CD4-positive, alpha-beta T cell (primary cell): ENCODE measurements around the gene ST3GAL3. TPM values are rescaled to one million over a fixed set of nuclear protein-coding genes. Genes with fewer than 3 reads are reported as not detected.

Experiments
- ATAC-seq: fragments of 200-7000 bp; cut with Tn5 transposase; one replicate; pipeline ENCODE4 v1.10.0; 2022; ENCODE audit warnings: mild to moderate bottlenecking; ENCODE audit not compliant: poor library complexity
- CTCF ChIA-PET: fragments of 350-600 bp; sonication (Branson Sonifier 250); formaldehyde crosslinking; loops from one replicate; lab custom pipeline; 2021; ENCODE audit warnings: antibody characterized with exemption, inconsistent platforms; lab: Charles Lee
- POLR2A ChIA-PET: fragments of 350-600 bp; sonication (Branson Sonifier 250); formaldehyde crosslinking; loops from one replicate; lab custom pipeline; 2021; ENCODE audit warnings: antibody characterized with exemption, inconsistent platforms; lab: Charles Lee
- DNase-seq, 14 experiments: peaks; one replicate each; pipeline ENCODE4 v3.0.0-alpha.2; 2013 to 2020; ENCODE audit warnings: mixed read lengths in 2 of 14
- H3K27ac ChIP-seq, 2 donors: one replicate each; pipeline versions ENCODE4 v1.5.1 to v1.7.0; 2013; ENCODE audit warnings: low read length in 2 of 2, low read depth in 1 of 2, mild to moderate bottlenecking in 1 of 2
- H3K27me3 ChIP-seq, 2 experiments: 1 replicate in 1 of 2; 2 replicates in 1 of 2; pipeline versions ENCODE4 v1.6.1 to v1.7.0; 2013; ENCODE audit warnings: low read length in 2 of 2, control low read depth in 1 of 2, mild to moderate bottlenecking in 1 of 2, moderate library complexity in 1 of 2; ENCODE audit not compliant: insufficient read depth in 2 of 2, control insufficient read depth in 1 of 2
- H3K36me3 ChIP-seq: one replicate; pipeline ENCODE4 v1.6.1; 2013; ENCODE audit warnings: low read length, control low read depth; ENCODE audit not compliant: insufficient read depth
- H3K4me1 ChIP-seq: one replicate; pipeline ENCODE4 v1.6.1; 2013; ENCODE audit warnings: low read length, control low read depth; ENCODE audit not compliant: insufficient read depth
- H3K4me3 ChIP-seq: one replicate; pipeline ENCODE4 v1.5.1; 2013; ENCODE audit warnings: mild to moderate bottlenecking, low read length, moderate library complexity
- H3K9me3 ChIP-seq, 2 experiments: 1 replicate in 1 of 2; 2 replicates in 1 of 2; pipeline versions ENCODE4 v1.6.1 to v1.7.0; 2013; ENCODE audit warnings: low read length in 2 of 2, mild to moderate bottlenecking in 2 of 2, control low read depth in 1 of 2, moderate library complexity in 1 of 2; ENCODE audit not compliant: control insufficient read depth in 1 of 2, insufficient read depth in 1 of 2
- H3K27ac Mint-ChIP-seq: one replicate; pipeline ENCODE4 v1.8.0; 2020; ENCODE audit warnings: mixed read lengths
- H3K27me3 Mint-ChIP-seq: one replicate; pipeline ENCODE4 v1.8.0; 2021; ENCODE audit warnings: mixed read lengths
- H3K36me3 Mint-ChIP-seq: one replicate; pipeline ENCODE4 v1.8.0; 2021; ENCODE audit warnings: low read depth, mixed read lengths
- H3K4me1 Mint-ChIP-seq: one replicate; pipeline ENCODE4 v1.8.0; 2021; ENCODE audit warnings: low read depth, mixed read lengths
- H3K4me3 Mint-ChIP-seq: one replicate; pipeline ENCODE4 v1.8.0; 2020; ENCODE audit warnings: mild to moderate bottlenecking, mixed read lengths
- H3K9me3 Mint-ChIP-seq: one replicate; pipeline ENCODE4 v1.8.0; 2020; ENCODE audit warnings: mixed read lengths
- intact Hi-C, 2 experiments: fragments of 100-400 bp; cut with DNase I in 1 of 2; cut with micrococcal nuclease in 1 of 2; formaldehyde crosslinking; loops; one replicate each; pipeline versions ENCODE4 v1.15.1 to v1.9.0; 2023 to 2025; cut with DNase I, micrococcal nuclease
- total RNA-seq, 174 experiments: library from RNA in 2 of 174; stranded (reverse) in 2 of 174; gene quantifications; one replicate each; pipeline ENCODE4 v1.2.3 and lab custom pipeline; 2021 to 2026
- TF ChIP-seq, protein P1 (sequence below): fragments of 200-600 bp; IDR thresholded peaks from one replicate; pipeline ENCODE4 v1.8.0; 2022; ENCODE audit warnings: antibody characterized with exemption, mild to moderate bottlenecking

Gene ST3GAL3
- total RNA-seq, 2 experiments from 2014 or later: 17.6 to 20.5 TPM

GRCh38 chr1:43789604-43790550, 82.5 kb downstream of the ST3GAL3 start:
- peaks cover 15% of the 10 kb centered on the region for H3K4me1 ChIP-seq
- no peaks in the 10 kb centered on the region for H3K27me3 ChIP-seq
- ChIA-PET POLR2A (interaction anchor here (1.0 kb wide), 1 partner anchor 26 kb away, joined by 3 read pairs; no protein-coding TSS in a partner anchor), CTCF (no interaction called here)
- no peaks in the 10 kb centered on the region for H3K9me3 ChIP-seq
- peaks cover 22% of the 10 kb centered on the region for H3K36me3 Mint-ChIP-seq
- no peak overlapping the region for H3K27ac ChIP-seq
- H3K27ac Mint-ChIP-seq: no peak overlapping the region
- intact Hi-C loops: no loop called here
- no peak overlapping the region for H3K4me3 Mint-ChIP-seq
- H3K36me3 ChIP-seq: no peaks in the 10 kb centered on the region
- H3K27me3 Mint-ChIP-seq: no peaks in the 10 kb centered on the region
- no peaks in the 10 kb centered on the region for H3K9me3 Mint-ChIP-seq
- DNase-seq: peak in 8 of 14 experiments; percentile 9 to 51 (median 20)
- peak; percentile 86 for ATAC-seq
- TF ChIP-seq, protein P1, sequence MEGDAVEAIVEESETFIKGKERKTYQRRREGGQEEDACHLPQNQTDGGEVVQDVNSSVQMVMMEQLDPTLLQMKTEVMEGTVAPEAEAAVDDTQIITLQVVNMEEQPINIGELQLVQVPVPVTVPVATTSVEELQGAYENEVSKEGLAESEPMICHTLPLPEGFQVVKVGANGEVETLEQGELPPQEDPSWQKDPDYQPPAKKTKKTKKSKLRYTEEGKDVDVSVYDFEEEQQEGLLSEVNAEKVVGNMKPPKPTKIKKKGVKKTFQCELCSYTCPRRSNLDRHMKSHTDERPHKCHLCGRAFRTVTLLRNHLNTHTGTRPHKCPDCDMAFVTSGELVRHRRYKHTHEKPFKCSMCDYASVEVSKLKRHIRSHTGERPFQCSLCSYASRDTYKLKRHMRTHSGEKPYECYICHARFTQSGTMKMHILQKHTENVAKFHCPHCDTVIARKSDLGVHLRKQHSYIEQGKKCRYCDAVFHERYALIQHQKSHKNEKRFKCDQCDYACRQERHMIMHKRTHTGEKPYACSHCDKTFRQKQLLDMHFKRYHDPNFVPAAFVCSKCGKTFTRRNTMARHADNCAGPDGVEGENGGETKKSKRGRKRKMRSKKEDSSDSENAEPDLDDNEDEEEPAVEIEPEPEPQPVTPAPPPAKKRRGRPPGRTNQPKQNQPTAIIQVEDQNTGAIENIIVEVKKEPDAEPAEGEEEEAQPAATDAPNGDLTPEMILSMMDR: no peak
- peaks cover 14% of the 10 kb centered on the region for H3K4me1 Mint-ChIP-seq
- H3K4me3 ChIP-seq: no peak overlapping the region

GRCh38 chr1:43791243-43791642, 83.9 kb downstream of the ST3GAL3 start:
- intact Hi-C loops: no loop called here
- H3K27ac ChIP-seq: no peak overlapping the region
- H3K36me3 ChIP-seq: no peaks in the 10 kb centered on the region
- no peaks in the 10 kb centered on the region for H3K27me3 Mint-ChIP-seq
- peaks cover 29% of the 10 kb centered on the region for H3K36me3 Mint-ChIP-seq
- H3K4me3 Mint-ChIP-seq: no peak overlapping the region
- POLR2A ChIA-PET: no interaction called here
- CTCF ChIA-PET: no interaction called here
- ATAC-seq (no peak), DNase-seq (no peak)
- no peaks in the 10 kb centered on the region for H3K9me3 ChIP-seq
- H3K4me1 Mint-ChIP-seq: peaks cover 14% of the 10 kb centered on the region
- peaks cover 15% of the 10 kb centered on the region for H3K4me1 ChIP-seq
- no peaks in the 10 kb centered on the region for H3K27me3 ChIP-seq
- H3K9me3 Mint-ChIP-seq: no peaks in the 10 kb centered on the region
- TF ChIP-seq, protein P1: no peak
- no peak overlapping the region for H3K4me3 ChIP-seq
- no peak overlapping the region for H3K27ac Mint-ChIP-seq

DNA sequence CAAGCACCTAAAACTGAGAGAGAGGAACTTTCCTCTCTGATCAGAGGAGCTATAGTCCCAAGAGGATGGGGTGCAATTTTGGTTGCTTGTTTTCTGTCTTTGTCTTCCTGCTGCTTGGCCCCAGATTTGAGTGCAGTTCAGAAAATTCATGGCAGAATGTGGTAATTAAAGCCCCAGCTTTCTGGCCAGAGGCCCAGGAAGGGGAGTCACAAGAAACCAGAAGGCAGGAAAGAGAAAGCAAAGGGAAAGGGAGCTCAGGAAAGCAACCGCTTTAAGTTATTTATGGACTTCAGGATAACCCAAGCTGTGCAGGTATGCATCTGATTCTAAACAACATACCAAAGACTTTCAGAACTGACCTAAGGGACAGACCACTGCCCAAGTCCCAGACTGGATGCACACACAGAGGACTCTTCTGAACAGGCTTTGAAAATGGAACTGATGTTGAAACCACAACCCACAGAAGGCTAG, 88.8 kb downstream of the ST3GAL3 start:
- Histone ChIP-seq H3K9me3 (no peaks in the 10 kb centered on the region), H3K27ac (no peak overlapping the region), H3K4me3 (no peak overlapping the region), H3K36me3 (no peaks in the 10 kb centered on the region), H3K27me3 (no peaks in the 10 kb centered on the region), H3K4me1 (no peaks in the 10 kb centered on the region)
- DNase-seq: no peak
- TF ChIP-seq, protein P1: no peak
- Mint-ChIP-seq H3K4me3 (no peak overlapping the region), H3K4me1 (peaks cover 10% of the 10 kb centered on the region), H3K27me3 (no peaks in the 10 kb centered on the region), H3K9me3 (no peaks in the 10 kb centered on the region), H3K27ac (no peak overlapping the region), H3K36me3 (peaks cover 54% of the 10 kb centered on the region)
- ChIA-PET CTCF (no interaction called here), POLR2A (no interaction called here)
- ATAC-seq: no peak
- intact Hi-C loops: no loop called here
